HepG2 (cell line): Measurements from ENCODE around the gene CCT4. TPM values are rescaled to one million over a fixed set of nuclear protein-coding genes. Genes with fewer than 3 reads are reported as not detected.

ENCODE experiments used
- MAFF ChIP-seq: IDR thresholded peaks from 2 replicates; pipeline ENCODE4 v1.6.1; 2011; ENCODE audit warnings: low read depth, low read length, improper control_type of control experiment
- SALL1 ChIP-seq: sonication (generic); formaldehyde crosslinking; IDR thresholded peaks from 2 replicates; pipeline ENCODE4 v1.8.0; 2022; ENCODE audit warnings: mild to moderate bottlenecking, missing genetic modification reagents
- SNAI1 ChIP-seq: sonication (generic); formaldehyde crosslinking; IDR thresholded peaks from 2 replicates; pipeline ENCODE4 v1.5.0; 2020; ENCODE audit warnings: mild to moderate bottlenecking, missing genetic modification reagents, borderline replicate concordance
- TAF15 ChIP-seq: fragments of 200-400 bp; formaldehyde crosslinking; IDR thresholded peaks from one replicate; pipeline ENCODE4 v1.6.1; 2018; ENCODE audit warnings: mild to moderate bottlenecking, low read depth, low read length; ENCODE audit not compliant: poor library complexity, severe bottlenecking
- TMF1 ChIP-seq: sonication (generic); formaldehyde crosslinking; IDR thresholded peaks from 2 replicates; pipeline ENCODE4 v1.8.1; 2022; ENCODE audit warnings: low read depth, missing genetic modification reagents
- YEATS2 ChIP-seq: sonication (generic); formaldehyde crosslinking; IDR thresholded peaks from 2 replicates; pipeline ENCODE4 v1.4.0; 2020; ENCODE audit warnings: missing genetic modification reagents, borderline replicate concordance
- ZBTB7A ChIP-seq: sonication (generic); formaldehyde crosslinking; IDR thresholded peaks from 2 replicates; pipeline ENCODE4 v1.8.0; 2022; ENCODE audit warnings: mild to moderate bottlenecking, missing genetic modification reagents
- ZFX ChIP-seq: sonication (generic); formaldehyde crosslinking; IDR thresholded peaks from 2 replicates; pipeline ENCODE4 v1.4.0; 2020; ENCODE audit warnings: mild to moderate bottlenecking, low read depth, missing genetic modification reagents, moderate library complexity
- ZNF101 ChIP-seq: sonication (generic); formaldehyde crosslinking; IDR thresholded peaks from 2 replicates; pipeline ENCODE4 v1.4.0; 2020; ENCODE audit warnings: mild to moderate bottlenecking, low read depth, missing genetic modification reagents, borderline replicate concordance
- ZNF335 ChIP-seq: sonication (generic); formaldehyde crosslinking; IDR thresholded peaks from 2 replicates; pipeline ENCODE4 v1.4.0; 2020; ENCODE audit warnings: missing genetic modification reagents
- ZNF432 ChIP-seq: sonication (generic); formaldehyde crosslinking; IDR thresholded peaks from 2 replicates; pipeline ENCODE4 v1.5.0; 2020; ENCODE audit warnings: missing genetic modification reagents, mild to moderate bottlenecking, borderline replicate concordance
- ZNF496 ChIP-seq: sonication (generic); formaldehyde crosslinking; IDR thresholded peaks from 2 replicates; pipeline ENCODE4 v1.8.1; 2023; ENCODE audit warnings: mild to moderate bottlenecking, moderate library complexity, missing genetic modification reagents; ENCODE audit not compliant: insufficient replicate concordance
- polyA plus RNA-seq, 8 experiments: library from polyadenylated mRNA; depleted of rRNA in 3 of 8; stranded (reverse) in 7 of 8; unstranded in 1 of 8; fragments of >200 nt; fragmentation: Illumina TruSeq in 4 of 8; extraction: Trizol in 4 of 8; gene quantifications; 2 replicates each; pipeline versions ENCODE4 v1.2.1 to v1.2.3, GENCODE V29; 2011 to 2016; ENCODE audit warnings: low read depth in 4 of 8, missing spikeins in 1 of 8, mixed read lengths in 1 of 8; ENCODE audit not compliant: insufficient read depth in 1 of 8
- total RNA-seq, 5 experiments: library from RNA; depleted of rRNA; stranded (reverse); fragments of >200 nt; fragmentation: Illumina TruSeq; extraction: Trizol; gene quantifications; 2 replicates each; pipeline ENCODE4 v1.2.3, GENCODE V29; 2016; ENCODE audit warnings: low read depth in 1 of 5
- TF ChIP-seq, protein P1 (sequence below): sonication (generic); formaldehyde crosslinking; IDR thresholded peaks from 2 replicates; pipeline ENCODE4 v1.4.0; 2020; ENCODE audit warnings: missing genetic modification reagents, borderline replicate concordance
- TF ChIP-seq, protein P2 (sequence below): sonication (generic); formaldehyde crosslinking; IDR thresholded peaks from 2 replicates; pipeline ENCODE4 v1.8.1; 2023; ENCODE audit warnings: missing genetic modification reagents, inconsistent platforms, borderline replicate concordance
- TF ChIP-seq, protein P3 (sequence below): sonication (generic); formaldehyde crosslinking; conservative IDR thresholded peaks from 2 replicates; pipeline ENCODE4 v1.8.0; 2022; ENCODE audit warnings: low read depth, missing genetic modification reagents
- TF ChIP-seq, protein P4 (sequence below): sonication (generic); formaldehyde crosslinking; IDR thresholded peaks from 2 replicates; pipeline ENCODE4 v1.9.0; 2021; ENCODE audit warnings: mild to moderate bottlenecking, missing genetic modification reagents

The CCT4 gene
- total and polyA plus RNA-seq, 2 of the 13 experiments (the other 11 are each of a cell fraction or from before 2014, with no cell fraction given): 138 to 340 TPM

DNA sequence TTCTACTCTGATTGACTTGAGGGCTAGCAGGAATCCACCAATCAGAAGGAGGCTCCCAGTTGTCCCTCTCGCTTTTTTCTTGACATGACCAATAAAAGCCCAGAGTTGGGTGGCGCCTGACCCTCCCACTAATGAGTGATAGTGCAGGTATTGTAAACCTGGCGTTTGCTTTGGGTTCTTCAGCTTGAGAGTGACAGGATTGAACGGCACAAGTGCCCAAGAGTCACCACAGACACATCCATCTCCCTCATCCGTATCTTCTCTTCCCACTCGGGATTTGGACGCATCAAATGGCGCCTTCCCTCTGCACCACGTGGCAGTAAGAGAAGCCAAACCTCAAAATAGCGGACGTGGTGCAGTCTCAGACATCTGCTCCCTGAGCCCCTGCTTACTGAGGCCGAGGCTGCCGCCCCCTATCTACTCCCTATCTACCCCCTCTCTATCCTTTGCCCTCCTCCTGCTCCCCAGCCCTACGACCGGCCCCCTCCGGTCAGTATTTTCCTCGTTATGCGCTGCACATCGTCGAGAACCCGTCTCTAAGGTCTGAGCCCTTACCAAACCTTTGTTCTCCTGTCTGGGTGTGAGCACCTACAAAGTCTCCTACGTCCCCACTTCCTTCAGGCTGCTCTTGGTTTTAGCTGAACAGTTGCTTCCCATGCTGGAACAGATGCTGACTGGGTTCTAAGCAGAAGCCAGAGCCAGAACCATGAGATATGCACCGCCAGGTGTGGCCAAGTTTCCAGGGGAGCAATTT lies 33.7 kb downstream of the CCT4 start (continued):
- TF ChIP-seq, protein P1, sequence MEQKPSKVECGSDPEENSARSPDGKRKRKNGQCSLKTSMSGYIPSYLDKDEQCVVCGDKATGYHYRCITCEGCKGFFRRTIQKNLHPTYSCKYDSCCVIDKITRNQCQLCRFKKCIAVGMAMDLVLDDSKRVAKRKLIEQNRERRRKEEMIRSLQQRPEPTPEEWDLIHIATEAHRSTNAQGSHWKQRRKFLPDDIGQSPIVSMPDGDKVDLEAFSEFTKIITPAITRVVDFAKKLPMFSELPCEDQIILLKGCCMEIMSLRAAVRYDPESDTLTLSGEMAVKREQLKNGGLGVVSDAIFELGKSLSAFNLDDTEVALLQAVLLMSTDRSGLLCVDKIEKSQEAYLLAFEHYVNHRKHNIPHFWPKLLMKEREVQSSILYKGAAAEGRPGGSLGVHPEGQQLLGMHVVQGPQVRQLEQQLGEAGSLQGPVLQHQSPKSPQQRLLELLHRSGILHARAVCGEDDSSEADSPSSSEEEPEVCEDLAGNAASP (CRISPR knock-in tag): peak; percentile 12; the same call in 1 of the 2 replicates
- TF ChIP-seq, protein P2, sequence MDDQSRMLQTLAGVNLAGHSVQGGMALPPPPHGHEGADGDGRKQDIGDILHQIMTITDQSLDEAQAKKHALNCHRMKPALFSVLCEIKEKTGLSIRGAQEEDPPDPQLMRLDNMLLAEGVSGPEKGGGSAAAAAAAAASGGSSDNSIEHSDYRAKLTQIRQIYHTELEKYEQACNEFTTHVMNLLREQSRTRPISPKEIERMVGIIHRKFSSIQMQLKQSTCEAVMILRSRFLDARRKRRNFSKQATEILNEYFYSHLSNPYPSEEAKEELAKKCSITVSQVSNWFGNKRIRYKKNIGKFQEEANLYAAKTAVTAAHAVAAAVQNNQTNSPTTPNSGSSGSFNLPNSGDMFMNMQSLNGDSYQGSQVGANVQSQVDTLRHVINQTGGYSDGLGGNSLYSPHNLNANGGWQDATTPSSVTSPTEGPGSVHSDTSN (CRISPR knock-in tag): 0 out of 2 replicates have a peak, but pooled peaks have one; percentile 1
- no peak for TF ChIP-seq ZNF496
- TF ChIP-seq ZNF101 (CRISPR knock-in tag): no peak
- peak; percentile 61 for TF ChIP-seq ZFX
- no peak for TF ChIP-seq TMF1 (CRISPR knock-in tag)
- no peak for TF ChIP-seq TAF15
- TF ChIP-seq, protein P3, sequence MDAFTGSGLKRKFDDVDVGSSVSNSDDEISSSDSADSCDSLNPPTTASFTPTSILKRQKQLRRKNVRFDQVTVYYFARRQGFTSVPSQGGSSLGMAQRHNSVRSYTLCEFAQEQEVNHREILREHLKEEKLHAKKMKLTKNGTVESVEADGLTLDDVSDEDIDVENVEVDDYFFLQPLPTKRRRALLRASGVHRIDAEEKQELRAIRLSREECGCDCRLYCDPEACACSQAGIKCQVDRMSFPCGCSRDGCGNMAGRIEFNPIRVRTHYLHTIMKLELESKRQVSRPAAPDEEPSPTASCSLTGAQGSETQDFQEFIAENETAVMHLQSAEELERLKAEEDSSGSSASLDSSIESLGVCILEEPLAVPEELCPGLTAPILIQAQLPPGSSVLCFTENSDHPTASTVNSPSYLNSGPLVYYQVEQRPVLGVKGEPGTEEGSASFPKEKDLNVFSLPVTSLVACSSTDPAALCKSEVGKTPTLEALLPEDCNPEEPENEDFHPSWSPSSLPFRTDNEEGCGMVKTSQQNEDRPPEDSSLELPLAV: no peak
- TF ChIP-seq ZBTB7A: 0 out of 2 replicates have a peak, but pooled peaks have one; percentile 60
- peak; percentile 47; the same call in 1 of the 2 replicates for TF ChIP-seq SALL1 (CRISPR knock-in tag)
- peak; percentile 42; the same call in 1 of the 2 replicates for TF ChIP-seq YEATS2 (CRISPR knock-in tag)
- peak; percentile 14; the same call in 1 of the 2 replicates for TF ChIP-seq MAFF
- TF ChIP-seq SNAI1: no peak
- TF ChIP-seq ZNF335 (CRISPR knock-in tag): no peak
- TF ChIP-seq, protein P4, sequence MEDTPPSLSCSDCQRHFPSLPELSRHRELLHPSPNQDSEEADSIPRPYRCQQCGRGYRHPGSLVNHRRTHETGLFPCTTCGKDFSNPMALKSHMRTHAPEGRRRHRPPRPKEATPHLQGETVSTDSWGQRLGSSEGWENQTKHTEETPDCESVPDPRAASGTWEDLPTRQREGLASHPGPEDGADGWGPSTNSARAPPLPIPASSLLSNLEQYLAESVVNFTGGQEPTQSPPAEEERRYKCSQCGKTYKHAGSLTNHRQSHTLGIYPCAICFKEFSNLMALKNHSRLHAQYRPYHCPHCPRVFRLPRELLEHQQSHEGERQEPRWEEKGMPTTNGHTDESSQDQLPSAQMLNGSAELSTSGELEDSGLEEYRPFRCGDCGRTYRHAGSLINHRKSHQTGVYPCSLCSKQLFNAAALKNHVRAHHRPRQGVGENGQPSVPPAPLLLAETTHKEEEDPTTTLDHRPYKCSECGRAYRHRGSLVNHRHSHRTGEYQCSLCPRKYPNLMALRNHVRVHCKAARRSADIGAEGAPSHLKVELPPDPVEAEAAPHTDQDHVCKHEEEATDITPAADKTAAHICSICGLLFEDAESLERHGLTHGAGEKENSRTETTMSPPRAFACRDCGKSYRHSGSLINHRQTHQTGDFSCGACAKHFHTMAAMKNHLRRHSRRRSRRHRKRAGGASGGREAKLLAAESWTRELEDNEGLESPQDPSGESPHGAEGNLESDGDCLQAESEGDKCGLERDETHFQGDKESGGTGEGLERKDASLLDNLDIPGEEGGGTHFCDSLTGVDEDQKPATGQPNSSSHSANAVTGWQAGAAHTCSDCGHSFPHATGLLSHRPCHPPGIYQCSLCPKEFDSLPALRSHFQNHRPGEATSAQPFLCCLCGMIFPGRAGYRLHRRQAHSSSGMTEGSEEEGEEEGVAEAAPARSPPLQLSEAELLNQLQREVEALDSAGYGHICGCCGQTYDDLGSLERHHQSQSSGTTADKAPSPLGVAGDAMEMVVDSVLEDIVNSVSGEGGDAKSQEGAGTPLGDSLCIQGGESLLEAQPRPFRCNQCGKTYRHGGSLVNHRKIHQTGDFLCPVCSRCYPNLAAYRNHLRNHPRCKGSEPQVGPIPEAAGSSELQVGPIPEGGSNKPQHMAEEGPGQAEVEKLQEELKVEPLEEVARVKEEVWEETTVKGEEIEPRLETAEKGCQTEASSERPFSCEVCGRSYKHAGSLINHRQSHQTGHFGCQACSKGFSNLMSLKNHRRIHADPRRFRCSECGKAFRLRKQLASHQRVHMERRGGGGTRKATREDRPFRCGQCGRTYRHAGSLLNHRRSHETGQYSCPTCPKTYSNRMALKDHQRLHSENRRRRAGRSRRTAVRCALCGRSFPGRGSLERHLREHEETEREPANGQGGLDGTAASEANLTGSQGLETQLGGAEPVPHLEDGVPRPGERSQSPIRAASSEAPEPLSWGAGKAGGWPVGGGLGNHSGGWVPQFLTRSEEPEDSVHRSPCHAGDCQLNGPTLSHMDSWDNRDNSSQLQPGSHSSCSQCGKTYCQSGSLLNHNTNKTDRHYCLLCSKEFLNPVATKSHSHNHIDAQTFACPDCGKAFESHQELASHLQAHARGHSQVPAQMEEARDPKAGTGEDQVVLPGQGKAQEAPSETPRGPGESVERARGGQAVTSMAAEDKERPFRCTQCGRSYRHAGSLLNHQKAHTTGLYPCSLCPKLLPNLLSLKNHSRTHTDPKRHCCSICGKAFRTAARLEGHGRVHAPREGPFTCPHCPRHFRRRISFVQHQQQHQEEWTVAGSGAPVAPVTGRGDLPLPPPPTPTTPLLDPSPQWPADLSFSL (CRISPR knock-in tag): 0 out of 2 replicates have a peak, but pooled peaks have one; percentile 36
- no peak for TF ChIP-seq ZNF432 (CRISPR knock-in tag)
